ENCODE data around the gene SLC16A1.
"Not testable (repeated sequence)": the region's sequence is repeated elsewhere in the genome, so short reads cannot be mapped to it uniquely, and the experiment has no call there.

SLC16A1 gene

DNA sequence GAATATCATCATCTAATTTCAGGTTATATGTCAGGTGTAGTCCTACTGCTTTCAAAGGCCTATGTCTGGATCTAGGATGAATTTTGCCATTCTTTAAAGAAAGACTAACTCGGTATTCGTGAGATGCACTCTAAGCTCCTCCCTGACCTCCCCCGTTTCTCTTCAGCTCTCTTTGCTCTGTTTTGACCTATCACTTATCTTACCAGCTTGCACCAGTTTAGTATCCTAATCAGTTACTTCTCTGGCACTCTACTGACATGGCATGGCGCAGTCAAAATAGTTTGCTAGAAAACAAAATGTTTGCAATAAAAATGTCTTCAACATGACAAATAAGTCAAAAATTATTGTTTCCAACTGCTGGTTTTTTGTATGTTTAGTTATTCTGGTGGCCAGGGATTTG is 8.4 kb upstream of the SLC16A1 start:
- DNase-seq, result no peak

DNA sequence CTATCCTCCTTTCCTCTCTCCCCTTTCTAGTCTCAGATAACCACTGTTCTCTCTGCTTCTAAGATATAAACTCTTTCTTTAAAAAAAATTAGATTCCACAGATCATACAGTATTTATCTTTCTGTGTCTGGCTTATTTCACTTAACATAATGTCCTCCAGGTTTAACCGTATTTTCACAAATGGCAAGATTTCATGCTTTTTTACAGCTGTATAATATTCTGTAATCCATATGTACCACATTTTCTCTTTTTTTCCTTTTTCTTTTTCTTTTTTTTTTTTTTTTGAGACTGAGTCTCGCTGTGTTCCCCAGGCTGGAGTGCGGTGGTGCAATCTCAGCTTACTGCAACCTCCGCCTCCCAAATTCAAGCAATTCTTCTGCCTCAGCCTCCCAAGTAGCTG is 5.1 kb upstream of the SLC16A1 start:
- DNase-seq, result no peak

DNA sequence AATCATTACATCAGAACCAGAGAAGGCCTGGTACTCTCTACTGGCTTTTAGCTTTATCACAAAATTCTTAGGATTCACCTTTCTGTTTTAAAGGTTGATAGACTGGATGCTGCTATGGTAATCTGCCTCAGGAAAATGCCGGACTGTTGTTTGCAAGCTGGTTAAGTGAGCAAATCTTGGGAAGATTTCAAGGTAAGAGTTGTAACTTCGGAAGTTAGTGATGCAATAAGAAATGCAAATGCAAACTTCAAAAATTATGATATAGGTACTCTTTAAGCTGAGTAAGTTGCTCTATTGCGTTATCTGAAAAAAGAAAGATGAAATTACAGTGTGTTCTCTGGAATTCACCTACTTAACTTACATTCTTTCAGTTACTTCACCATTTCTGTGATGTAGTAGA is 4.4 kb upstream of the SLC16A1 start:
- no peak for DNase-seq

DNA sequence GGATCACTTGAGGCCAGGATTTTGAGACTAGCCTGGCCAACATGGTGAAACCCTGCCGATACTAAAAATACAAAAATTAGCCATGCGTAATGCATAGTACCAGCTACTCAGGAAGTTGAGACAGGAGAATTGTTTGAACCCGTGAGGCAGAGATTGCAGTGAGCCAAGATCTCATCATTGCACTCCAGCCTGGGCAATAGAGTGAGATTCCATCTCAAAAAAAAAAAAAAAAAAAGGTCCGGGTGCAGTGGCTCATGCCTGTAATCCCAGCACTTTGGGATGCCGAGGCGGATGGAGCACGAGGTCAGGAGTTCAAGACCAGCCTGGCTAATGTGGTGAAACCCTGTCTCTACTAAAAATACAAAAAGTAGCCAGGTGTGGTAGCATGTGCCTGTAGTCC is 2.2 kb upstream of the SLC16A1 start:
- DNase-seq, result not testable (repeated sequence)

DNA sequence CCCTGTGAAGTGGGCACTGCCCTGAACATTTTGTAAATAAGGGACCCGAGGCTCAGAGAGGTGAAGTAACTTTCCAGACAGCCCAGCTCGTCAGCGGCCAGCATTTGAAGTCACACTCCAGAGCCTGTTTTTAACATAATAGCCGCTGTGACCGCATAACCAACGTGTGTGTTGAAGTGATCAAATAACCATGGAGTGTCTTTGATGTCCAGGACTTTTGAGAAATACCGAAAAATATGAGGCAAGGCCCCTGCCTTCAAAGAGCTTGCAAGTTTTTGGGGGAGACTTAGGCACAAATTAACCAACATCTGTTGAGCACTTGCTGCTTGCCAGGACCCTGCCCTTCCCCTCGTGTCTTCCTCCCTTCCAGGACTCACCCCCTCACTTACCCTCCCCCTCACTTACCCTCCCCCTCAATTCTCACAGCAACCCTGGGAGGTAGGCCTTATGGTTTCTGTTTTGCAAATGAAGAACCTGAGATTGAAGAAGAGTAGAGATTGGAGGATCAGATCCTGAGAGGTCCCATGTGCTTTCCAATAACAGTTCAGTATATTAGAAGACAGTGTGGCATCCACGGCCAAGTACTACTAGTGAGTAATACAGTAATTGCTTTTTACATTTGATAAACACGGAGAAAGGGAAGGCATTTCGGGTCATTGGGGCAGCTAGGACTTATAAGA is 1.3 kb upstream of the SLC16A1 start:
- peak; percentile 33 for DNase-seq

DNA sequence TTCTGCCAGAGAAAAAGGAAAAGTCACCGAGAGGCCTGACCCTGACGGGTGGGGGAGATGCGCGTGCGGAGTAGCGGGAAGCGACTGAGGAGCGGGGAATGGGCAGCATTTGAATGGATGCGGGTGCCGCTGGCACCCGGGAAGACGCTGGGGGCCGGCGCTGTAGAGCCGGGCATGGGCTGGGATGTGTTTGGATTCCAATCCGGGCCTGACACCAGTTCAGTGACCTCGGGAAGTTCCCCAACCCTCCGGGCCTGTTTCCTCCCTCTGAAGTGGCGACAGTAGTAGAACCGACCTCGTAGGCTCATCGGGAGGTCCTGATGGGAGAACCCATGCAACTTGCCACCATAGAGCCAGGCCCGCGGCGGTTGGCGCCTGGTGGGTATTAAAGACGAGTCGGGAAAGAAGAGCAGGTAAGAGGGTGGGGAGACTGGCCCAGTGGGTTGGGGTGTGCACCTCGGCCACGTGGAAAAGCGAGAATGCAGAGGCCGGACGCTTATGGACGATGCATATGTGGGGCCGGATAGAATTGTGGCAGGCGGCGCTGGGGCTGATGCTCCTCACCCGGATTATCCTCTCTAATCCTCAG is 642 bp upstream of the SLC16A1 start:
- DNase-seq, result peak; percentile 58

DNA sequence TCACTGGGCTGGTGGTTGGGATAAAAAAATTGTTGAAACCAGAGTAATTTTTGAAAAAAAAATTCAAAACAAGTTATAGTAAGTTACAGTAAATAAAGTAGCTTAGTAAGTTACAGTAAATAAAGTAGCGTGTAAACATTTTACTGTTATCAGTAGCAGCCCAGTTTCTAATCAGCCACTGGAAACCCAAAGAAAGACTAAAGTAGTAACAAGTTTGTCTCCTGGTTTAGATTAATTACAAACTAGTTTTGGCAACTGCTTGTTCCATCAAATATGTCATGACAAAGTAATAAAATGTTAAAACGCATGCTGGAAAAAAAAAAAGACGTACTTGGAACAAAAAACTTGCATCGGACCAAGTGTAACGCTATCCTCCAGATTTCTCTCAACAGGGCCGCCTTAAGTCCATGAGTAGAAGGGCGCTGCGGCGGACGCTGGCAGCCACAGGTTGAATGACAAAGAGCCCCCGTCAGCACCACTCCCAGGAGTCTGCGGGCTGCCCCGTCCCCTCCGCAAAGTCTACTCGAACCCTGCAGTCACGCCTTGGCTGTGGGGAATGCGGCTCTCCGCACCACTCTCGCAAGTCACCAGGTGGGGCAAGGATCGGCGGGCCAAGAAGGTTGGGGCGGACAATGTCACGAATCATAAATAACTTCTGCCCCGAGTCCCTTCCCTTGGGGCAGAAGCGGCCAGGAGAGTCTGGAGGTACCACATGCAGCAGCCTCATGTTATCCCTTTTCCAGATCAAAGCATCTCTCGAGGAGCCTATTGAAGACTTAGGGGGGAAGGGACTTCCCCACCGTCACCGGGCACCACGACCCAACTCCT is 837 bp downstream of the SLC16A1 start:
- peak; percentile 73 for DNase-seq

DNA sequence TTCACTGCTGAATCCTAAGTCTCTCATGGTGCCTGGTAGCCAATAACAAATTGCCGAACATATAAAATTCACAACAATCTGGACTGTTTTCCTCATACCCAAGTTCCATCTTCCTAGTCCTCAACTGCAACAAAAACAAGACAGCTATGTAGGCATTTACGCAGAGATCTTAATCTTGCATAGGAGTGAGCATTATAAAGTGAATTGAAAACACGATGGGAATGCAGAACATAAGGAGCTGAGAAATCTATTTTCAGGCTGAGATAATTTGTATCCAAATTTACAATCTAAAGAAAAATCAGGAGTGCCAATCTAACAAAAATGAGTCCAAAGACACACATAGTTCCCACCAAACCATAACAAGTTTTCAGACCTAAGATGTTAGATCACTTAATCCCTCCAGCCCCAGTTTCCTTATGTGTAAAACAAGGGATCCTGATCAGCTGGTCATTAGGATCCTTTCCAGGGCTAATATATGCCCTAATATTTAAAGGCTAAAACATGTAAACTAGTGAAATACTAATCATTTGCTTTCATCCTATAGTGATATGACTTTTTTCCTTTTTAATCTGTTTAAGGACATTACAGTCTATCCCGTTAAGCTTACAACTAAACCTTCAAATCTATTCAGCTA is 1.9 kb downstream of the SLC16A1 start:
- no peak for DNase-seq

DNA sequence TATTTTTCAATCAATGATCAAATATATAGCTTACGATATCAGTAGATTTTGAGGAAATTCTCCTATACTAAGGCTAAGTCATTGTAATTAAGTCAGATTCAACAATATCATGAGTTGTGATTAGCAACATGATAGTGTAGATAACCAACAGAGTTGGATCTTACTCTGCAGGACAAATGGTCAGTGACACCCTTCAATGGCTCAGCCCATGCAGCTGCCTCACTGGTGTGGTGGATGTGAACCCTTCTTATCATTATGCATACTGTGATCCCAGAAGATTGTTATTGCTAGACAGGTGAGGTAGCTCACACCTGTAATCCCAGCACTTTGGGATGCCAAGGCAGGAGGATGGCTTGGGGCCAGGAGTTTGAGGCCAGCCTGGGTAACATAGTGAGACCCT is 5.6 kb downstream of the SLC16A1 start:
- DNase-seq, result no peak

DNA sequence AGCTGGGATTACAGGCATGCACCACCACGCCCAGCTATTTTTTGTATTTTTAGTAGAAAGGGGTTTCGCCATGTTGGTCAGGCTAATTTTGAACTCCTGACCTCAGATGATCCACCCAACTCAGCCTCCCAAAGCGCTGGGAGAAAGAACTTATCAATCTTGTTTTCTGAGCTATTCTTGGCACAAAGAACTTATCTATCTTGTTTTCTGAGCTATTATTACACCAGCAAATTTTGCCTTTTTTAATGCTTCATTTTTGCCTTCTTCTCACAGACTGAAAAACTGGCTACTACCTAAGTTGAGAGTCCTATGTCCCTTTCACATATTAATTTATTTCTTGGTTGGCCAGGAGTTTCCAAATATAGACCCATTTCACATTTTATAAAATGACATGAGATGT is 9.3 kb downstream of the SLC16A1 start:
- no peak for DNase-seq

DNA sequence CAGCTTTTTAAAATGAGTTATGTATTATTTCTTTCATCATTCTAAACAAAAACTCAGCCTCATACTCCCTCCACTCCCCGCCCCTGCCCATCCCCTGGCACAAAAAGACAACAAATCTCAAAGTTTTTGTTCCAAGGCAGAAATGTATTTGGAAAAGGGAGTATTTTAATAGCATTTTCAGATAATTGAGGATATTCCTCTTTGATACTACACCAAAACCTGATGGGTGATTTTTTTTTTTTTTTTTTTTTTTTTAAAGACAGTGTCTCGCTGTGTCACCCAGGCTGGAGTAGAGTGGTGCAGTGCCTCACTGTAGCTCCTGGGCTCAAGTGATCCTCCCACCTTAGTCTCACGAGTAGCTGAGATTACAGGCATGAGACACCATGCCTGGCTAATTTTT is 16.2 kb downstream of the SLC16A1 start:
- no peak for DNase-seq

DNA sequence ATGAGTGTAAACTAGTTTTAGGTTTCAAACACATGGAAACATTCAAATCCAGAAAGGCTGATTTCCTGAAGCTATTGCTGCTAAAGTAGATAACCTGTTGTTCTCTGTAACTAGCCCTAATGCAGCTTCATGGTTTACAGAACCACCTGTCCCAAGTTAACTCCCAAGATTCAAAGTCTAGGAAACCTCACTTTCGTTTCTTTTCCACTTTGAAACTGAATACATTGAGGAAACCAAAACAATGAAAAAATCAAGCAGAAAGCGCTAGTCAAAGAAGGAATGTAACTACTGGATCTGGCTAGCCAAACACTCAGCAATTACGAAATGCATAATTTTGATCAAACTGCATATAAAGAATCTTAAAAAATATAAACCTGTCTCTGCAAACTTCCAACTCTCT is 17.8 kb downstream of the SLC16A1 start:
- no peak for DNase-seq

DNA sequence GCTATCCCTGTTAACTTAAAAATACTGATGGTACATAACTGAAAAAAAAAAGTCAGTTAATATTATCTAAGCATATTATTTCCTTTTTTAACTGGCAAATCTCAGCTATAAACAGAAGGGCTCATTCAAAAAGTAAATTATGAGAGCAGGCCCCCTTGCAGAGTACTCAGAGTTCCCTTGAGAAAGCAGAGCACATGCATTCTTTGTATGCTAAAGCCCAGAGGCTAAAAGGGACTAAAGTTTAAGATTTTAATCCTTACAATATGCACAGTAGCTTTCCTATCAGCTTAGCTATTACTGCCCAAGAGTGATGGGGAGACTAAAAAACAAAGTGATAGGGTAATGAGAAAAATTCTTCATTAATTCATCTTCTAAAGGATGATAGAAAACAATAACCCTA is 18.5 kb downstream of the SLC16A1 start:
- DNase-seq, result no peak

DNA sequence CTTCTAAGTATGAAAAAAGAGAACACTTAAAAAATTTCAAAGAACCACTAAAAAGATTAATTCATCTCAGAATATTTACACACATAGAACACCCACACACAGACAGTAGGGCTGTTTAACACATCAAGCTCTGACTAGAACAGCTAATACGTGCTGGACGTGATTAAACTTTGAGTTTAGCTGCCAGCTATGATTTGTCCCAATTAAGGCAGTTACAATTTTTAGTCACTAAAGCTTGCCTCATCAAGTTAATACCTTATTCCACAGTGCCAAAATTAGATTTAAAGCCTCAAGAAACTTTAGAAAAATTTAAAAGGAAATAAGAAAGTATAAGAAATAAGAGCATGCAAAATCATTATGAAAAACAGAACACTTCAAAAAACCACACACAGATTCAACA is 18.9 kb downstream of the SLC16A1 start:
- DNase-seq, result no peak

DNA sequence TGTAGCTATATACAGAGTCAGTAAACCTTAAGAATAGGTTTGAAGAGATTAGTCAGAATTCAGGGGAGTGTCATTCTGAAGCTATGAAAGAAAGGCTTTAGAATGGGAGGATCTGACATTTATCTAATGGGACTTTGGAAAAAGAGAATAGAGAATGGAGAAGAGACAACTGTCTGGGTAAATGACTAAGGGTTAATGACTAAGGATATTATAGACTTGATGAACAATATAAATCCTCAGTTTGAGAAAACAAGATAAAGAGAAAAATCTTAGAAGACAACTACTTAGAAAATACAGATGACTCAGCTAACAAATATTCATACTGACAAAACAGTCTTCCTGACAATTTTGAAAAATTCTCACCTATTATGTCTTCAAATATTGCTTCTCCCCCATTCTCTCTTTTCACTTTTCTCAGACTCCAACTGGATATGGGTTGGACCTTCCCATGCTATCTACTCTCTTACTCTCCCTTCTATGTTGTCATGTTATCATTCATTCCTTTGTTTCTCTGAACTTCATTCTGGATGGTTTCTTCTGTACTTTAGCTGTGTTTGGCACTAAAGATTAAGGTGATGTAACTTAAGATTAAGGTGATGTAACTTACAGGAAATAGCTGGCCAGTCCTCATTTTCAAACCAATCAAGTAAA is 20.4 kb downstream of the SLC16A1 start:
- DNase-seq, result no peak

DNA sequence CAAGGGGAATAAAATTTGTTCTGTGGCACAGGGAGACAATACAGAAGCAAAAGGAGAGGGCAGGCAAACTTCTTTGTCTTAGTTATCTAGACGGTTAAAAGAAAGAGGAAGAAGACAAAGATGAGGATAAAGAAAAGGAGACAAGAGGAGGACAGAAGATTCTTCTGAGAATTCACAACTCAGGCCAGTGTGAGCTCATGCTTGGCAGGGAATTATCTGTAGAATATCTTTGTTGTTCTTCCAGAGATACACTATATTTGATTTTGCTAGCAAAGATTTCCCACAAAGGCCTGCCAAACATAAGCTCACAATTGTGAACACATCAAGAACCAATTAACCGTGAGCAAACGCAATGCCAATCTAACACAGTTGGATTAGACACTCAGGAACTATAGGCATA is 21.4 kb downstream of the SLC16A1 start:
- no peak for DNase-seq

DNA sequence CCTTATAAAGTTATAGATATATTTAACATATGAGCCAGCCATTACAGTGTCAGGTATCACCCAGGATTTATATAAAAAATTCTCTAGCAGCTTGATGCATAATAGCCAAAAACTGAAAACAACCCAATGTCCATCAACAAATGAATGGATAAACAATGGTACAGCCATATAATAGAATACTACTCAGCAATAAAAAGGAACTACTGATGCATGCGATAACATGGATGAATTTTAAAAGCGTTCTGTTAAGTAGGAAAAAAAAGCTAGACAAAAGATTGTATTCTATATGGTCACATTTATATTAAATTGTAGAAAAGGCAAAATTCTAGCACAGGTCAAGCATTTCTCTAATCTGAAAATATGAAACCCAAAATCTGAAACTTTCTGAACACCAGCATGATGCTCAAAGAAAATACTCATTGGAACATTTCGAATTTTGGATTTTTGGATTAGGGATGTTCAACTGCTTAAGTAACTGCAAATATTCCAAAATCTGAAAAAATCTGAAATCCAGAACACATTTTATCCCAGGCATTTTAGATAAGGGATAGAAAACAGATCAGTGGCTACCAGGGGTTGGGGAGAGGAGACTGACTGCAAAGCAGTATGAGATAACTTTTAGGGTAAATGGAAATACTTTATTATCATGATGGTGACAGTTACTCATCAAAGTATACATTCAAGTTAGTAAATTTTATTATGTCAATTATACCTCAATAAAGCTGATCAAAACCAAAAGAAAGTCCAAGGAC is 22.0 kb downstream of the SLC16A1 start:
- no peak for DNase-seq

DNA sequence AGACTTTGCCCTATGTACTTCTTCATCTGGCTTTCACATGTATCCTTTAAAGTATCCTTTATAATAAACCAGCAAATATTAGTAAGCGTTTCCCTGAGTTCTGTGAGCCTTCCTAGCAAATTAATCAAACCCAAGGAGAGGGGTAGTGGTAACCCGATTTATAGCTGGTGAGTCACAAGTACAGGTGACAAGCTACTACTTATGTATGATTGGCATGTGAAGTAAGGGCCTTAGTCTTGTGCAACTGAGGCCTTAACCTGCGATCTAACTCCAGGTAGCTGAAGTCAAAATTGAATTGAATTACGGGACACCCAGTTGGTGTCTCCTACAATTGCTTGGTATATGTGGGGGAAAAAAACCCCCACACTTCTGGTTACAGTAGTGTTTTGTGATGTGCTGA is 26.0 kb downstream of the SLC16A1 start:
- no peak for DNase-seq

DNA sequence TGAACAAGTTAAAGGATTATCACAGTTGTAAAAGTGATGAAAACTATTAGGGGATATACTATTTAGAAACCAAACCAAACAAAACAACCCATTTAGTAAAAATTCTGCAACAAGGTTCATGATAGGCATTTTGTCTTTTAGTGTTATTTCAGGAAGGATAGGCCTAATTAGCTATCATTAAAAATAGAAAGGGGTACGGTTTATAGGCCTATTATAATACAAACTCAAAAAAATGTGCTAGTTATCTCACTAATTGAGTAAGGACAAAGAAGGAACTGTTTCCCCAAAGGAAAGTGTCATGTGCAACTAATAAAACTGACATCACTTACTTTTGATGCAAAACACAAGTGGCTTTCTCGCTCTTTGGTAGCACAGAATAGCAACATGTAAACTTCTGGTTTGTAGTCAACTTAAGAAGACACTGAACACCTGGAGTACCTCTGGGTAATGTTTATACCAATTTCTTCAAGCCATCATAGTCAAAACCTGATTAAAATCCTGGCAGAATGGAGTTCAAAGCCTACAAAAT is 28.5 kb downstream of the SLC16A1 start:
- DNase-seq, result no peak

DNA sequence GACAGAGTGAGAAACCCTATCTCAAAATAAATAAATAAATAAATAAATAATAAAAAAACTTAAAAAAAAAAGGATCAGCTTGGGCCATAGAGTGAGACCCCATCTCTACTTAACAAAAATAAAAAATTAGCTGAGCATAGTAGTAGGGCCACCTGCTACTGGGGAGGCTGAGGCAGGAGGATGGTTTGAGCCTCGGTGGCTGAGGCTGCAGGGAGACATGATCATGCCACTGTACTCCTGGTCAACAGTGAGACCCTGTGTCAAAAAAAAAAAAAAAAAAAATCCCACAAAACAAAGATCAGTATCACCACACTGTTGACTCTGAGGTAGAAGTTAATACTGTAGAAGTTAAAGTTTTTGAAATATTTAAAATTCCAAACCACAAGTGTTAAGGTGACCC is 29.1 kb downstream of the SLC16A1 start:
- DNase-seq, result no peak

DNA sequence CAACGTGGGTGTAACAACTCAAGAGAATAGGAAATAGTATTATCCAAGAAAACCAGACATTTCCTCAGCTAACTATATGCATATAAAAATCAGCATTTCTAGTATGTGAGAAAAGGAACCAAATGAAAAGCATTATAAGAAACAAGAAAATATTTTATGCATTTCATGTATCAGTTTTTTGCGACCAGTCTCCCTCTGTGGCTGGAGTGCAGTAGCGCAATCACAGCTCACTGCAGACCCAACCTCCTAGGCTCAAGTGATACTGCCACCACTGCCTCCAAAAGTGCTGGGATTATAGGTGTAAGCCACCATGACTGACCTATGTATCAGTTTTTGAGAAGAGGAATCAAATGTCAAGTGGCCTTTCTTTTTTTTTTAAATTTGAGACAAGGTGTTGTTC is 31.0 kb downstream of the SLC16A1 start:
- no peak for DNase-seq

DNA sequence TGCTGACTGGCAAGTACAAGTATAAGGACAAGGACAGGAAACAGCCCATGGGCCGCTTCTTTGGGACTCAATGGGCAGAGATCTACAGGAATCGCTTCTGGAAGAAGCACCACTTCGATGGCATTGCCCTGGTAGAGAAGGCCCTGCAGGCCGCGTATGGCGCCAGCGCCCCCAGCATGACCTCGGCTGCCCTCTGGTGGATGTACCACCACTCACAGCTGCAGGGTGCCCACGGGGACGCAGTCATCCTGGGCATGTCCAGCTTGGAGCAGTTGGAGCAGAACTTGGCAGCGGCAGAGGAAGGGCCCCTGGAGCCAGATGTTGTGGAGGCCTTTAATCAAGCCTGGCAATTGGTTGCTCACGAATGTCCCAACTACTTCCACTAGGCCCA is 32.0 kb downstream of the SLC16A1 start:
- no peak for DNase-seq
